CD14-positive monocyte (primary cell): Measurements from ENCODE around the gene SYP. TPM values are rescaled to one million over a fixed set of nuclear protein-coding genes. Genes with fewer than 3 reads are reported as not detected.
A peak's percentile ranks its signal among the peaks of the same experiment; 100 is the strongest.

ENCODE experiments used
- DNase-seq, 3 donors: peaks; one replicate each; pipeline ENCODE4 v3.0.0-alpha.2; 2011 to 2022
- H2AFZ ChIP-seq: 2 replicates; pipeline ENCODE4 v1.6.0; 2012; ENCODE audit warnings: mild to moderate bottlenecking, low read depth, low read length, inconsistent platforms; ENCODE audit not compliant: insufficient read depth, poor library complexity, severe bottlenecking
- H3K27ac ChIP-seq, 2 donors: 1 replicate in 1 of 2; 2 replicates in 1 of 2; pipeline ENCODE4 v1.5.1; 2012 to 2013; ENCODE audit warnings: low read length in 2 of 2, control low read depth in 1 of 2, inconsistent platforms in 1 of 2, low read depth in 1 of 2, mild to moderate bottlenecking in 1 of 2
- H3K27me3 ChIP-seq, 2 donors: one replicate each; pipeline versions ENCODE4 v1.6.0 to v1.6.1; 2011 to 2013; ENCODE audit warnings: low read length in 2 of 2; ENCODE audit not compliant: control insufficient read depth in 2 of 2, insufficient read depth in 2 of 2
- H3K36me3 ChIP-seq, 2 donors: replicated peaks in 1 of 2; 1 replicate in 1 of 2; 2 replicates in 1 of 2; pipeline versions ENCODE4 v1.5.1 to v1.6.1; 2012 to 2013; ENCODE audit warnings: low read length in 2 of 2, control low read depth in 1 of 2, inconsistent platforms in 1 of 2, mild to moderate bottlenecking in 1 of 2; ENCODE audit not compliant: insufficient read depth in 2 of 2, control insufficient read depth in 1 of 2
- H3K4me1 ChIP-seq, 2 donors: 1 replicate in 1 of 2; 2 replicates in 1 of 2; pipeline versions ENCODE4 v1.5.1 to v1.6.1; 2012 to 2013; ENCODE audit warnings: low read length in 2 of 2, control low read depth in 1 of 2, inconsistent platforms in 1 of 2, mild to moderate bottlenecking in 1 of 2, moderate library complexity in 1 of 2; ENCODE audit not compliant: insufficient read depth in 2 of 2, control insufficient read depth in 1 of 2
- H3K4me2 ChIP-seq: replicated peaks from 2 replicates; pipeline ENCODE3; 2012; ENCODE audit warnings: low read length, moderate library complexity, mild to moderate bottlenecking; ENCODE audit not compliant: poor library complexity, severe bottlenecking; ENCODE audit errors: extremely low read depth
- H3K4me3 ChIP-seq, 3 experiments: fragments of 200-600 bp in 1 of 3; sonication (generic) in 1 of 3; replicated peaks in 1 of 3; 1 replicate in 2 of 3; 2 replicates in 1 of 3; pipeline ENCODE4 v1.5.1; 2011 to 2013; ENCODE audit warnings: low read length in 3 of 3, mild to moderate bottlenecking in 3 of 3, control low read depth in 2 of 3, low read depth in 2 of 3, inconsistent platforms in 1 of 3, moderate library complexity in 1 of 3
- H3K79me2 ChIP-seq: 2 replicates; pipeline ENCODE4 v1.6.0; 2012; ENCODE audit warnings: mild to moderate bottlenecking, control low read depth, inconsistent platforms, low read length, moderate library complexity; ENCODE audit not compliant: insufficient read depth
- H3K9ac ChIP-seq: 2 replicates; pipeline ENCODE4 v1.6.0; 2017; ENCODE audit warnings: low read length, mild to moderate bottlenecking; ENCODE audit not compliant: insufficient read depth, poor library complexity, severe bottlenecking
- H3K9me3 ChIP-seq, 2 donors: replicated peaks in 1 of 2; 1 replicate in 1 of 2; 2 replicates in 1 of 2; pipeline versions ENCODE4 v1.5.1 to v1.6.1; 2012 to 2013; ENCODE audit warnings: low read length in 2 of 2, control low read depth in 1 of 2; ENCODE audit not compliant: control insufficient read depth in 1 of 2, insufficient read depth in 1 of 2
- H4K20me1 ChIP-seq: 2 replicates; pipeline ENCODE4 v1.6.0; 2012; ENCODE audit warnings: mild to moderate bottlenecking, low read length, control low read depth, moderate library complexity; ENCODE audit not compliant: insufficient read depth
- H3K27ac Mint-ChIP-seq, 7 donors: one replicate each; pipeline ENCODE4 v1.8.0; 2020; ENCODE audit warnings: mild to moderate bottlenecking in 7 of 7, mixed read lengths in 7 of 7, moderate library complexity in 6 of 7, inconsistent platforms in 2 of 7
- H3K27me3 Mint-ChIP-seq, 3 donors: one replicate each; pipeline ENCODE4 v1.8.0; 2021 to 2022; ENCODE audit warnings: low read depth in 3 of 3, mild to moderate bottlenecking in 3 of 3, mixed read lengths in 3 of 3, moderate library complexity in 3 of 3, inconsistent platforms in 1 of 3
- H3K36me3 Mint-ChIP-seq, 2 donors: one replicate each; pipeline ENCODE4 v1.8.0; 2020; ENCODE audit warnings: mixed read lengths in 2 of 2, inconsistent platforms in 1 of 2, mild to moderate bottlenecking in 1 of 2
- H3K4me1 Mint-ChIP-seq: one replicate; pipeline ENCODE4 v1.8.0; 2020; ENCODE audit warnings: mild to moderate bottlenecking, mixed read lengths
- H3K4me3 Mint-ChIP-seq, 2 donors: one replicate each; pipeline ENCODE4 v1.8.0; 2020; ENCODE audit warnings: mild to moderate bottlenecking in 2 of 2, mixed read lengths in 2 of 2, moderate library complexity in 1 of 2
- H3K9me3 Mint-ChIP-seq, 7 donors: one replicate each; pipeline ENCODE4 v1.8.0; 2020 to 2022; ENCODE audit warnings: mixed read lengths in 7 of 7, mild to moderate bottlenecking in 6 of 7, moderate library complexity in 6 of 7, inconsistent platforms in 2 of 7
- WGBS: methylation state at CpG from one replicate; pipeline ENCODE4 v1.1.5; 2013; ENCODE audit warnings: missing lambda C conversion rate; ENCODE audit not compliant: insufficient coverage; 5-methylcytosine and 5-hydroxymethylcytosine counted together
- intact Hi-C, 2 donors: fragments of 100-400 bp; cut with micrococcal nuclease; formaldehyde crosslinking; loops; one replicate each; pipeline versions ENCODE4 v1.15.0 to v1.15.1; 2023
- polyA plus RNA-seq, 3 donors: library from polyadenylated mRNA; depleted of rRNA in 1 of 3; unstranded in 2 of 3; stranded (reverse) in 1 of 3; fragments of 300-500 nt in 2 of 3; fragments of >200 nt in 1 of 3; fragmentation: Illumina TruSeq in 2 of 3; gene quantifications; 1 replicate in 2 of 3; 2 replicates in 1 of 3; pipeline ENCODE4 v1.2.3, GENCODE V29; 2012 to 2021
- TF ChIP-seq, protein P1 (sequence below): fragments of 200-600 bp; IDR thresholded peaks from one replicate; pipeline ENCODE4 v1.8.0; 2022; ENCODE audit warnings: antibody characterized with exemption, mild to moderate bottlenecking

Gene SYP
- polyA plus RNA-seq, 3 donors, result 0.27 to 0.69 (median 0.68) TPM

DNA sequence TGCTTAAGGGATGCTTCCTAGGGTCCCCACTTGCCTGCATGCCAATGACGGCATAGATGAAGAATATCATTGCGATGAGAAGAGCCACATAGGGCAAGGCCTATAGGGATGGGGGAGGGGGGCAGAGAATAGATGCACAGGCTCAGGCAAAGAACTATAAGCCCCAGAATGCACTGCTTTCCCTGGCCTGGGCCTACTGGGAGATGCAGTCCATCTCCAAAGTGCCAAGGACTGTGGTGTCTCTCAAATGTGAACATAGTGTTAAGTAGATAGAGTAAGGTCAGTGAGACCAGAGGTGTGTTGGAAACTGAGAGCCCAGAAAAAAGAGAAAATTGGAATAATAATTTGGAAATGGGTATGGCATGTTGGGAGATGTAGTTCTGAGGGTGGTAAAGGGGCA, 12.2 kb upstream of the SYP start:
- Mint-ChIP-seq H3K4me3 (no peak overlapping the region), H3K9me3 (peaks cover 0 to 6% (median 1%) of the 10 kb centered on the region in 7 donors), H3K27ac (peak overlapping the region in 1 of 7 donors; percentile 19), H3K36me3 (no peaks in the 10 kb centered on the region), H3K4me1 (peaks cover 3% of the 10 kb centered on the region), H3K27me3 (peaks cover 4 to 7% (median 4%) of the 10 kb centered on the region in 3 donors)
- no peak overlapping the region for H3K27ac ChIP-seq
- H3K4me2 ChIP-seq, result no peak overlapping the region
- H3K79me2 ChIP-seq, result no peaks in the 10 kb centered on the region
- no peak for DNase-seq
- H2AFZ ChIP-seq, result no peak overlapping the region
- intact Hi-C loops, result no loop called here
- H4K20me1 ChIP-seq, result no peaks in the 10 kb centered on the region
- H3K4me1 ChIP-seq, result no peaks in the 10 kb centered on the region
- no peaks in the 10 kb centered on the region for H3K36me3 ChIP-seq
- H3K9me3 ChIP-seq, result no peaks in the 10 kb centered on the region
- no peaks in the 10 kb centered on the region for H3K27me3 ChIP-seq
- TF ChIP-seq, protein P1, sequence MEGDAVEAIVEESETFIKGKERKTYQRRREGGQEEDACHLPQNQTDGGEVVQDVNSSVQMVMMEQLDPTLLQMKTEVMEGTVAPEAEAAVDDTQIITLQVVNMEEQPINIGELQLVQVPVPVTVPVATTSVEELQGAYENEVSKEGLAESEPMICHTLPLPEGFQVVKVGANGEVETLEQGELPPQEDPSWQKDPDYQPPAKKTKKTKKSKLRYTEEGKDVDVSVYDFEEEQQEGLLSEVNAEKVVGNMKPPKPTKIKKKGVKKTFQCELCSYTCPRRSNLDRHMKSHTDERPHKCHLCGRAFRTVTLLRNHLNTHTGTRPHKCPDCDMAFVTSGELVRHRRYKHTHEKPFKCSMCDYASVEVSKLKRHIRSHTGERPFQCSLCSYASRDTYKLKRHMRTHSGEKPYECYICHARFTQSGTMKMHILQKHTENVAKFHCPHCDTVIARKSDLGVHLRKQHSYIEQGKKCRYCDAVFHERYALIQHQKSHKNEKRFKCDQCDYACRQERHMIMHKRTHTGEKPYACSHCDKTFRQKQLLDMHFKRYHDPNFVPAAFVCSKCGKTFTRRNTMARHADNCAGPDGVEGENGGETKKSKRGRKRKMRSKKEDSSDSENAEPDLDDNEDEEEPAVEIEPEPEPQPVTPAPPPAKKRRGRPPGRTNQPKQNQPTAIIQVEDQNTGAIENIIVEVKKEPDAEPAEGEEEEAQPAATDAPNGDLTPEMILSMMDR, result no peak
- H3K9ac ChIP-seq, result no peak overlapping the region
- no peak overlapping the region for H3K4me3 ChIP-seq
- 80% methylated on average over 1 of the region's 2 CpGs for WGBS

DNA sequence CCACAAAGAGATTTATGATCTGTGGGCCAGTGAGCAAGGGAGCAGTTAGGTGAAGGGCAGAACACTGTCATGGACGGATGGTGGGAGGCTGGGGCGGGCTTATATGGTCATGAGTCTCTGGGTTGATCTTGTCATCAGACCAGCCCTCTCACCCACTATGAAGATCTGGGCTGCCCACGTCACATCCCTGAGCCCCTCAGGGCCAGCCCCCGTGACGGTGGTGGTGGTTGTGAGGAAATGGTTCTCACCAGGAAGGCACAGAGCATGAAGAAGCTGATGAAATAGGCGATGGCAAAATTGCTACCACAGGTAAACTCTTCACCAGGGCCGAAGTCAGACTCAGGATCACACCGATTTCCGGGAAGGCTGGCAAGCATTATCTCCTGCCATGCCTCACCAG, 11.1 kb upstream of the SYP start:
- no peak overlapping the region for H3K27ac ChIP-seq
- H3K27me3 ChIP-seq, result no peaks in the 10 kb centered on the region
- no peaks in the 10 kb centered on the region for H4K20me1 ChIP-seq
- H3K4me3 ChIP-seq, result no peak overlapping the region
- no peaks in the 10 kb centered on the region for H3K36me3 Mint-ChIP-seq
- DNase-seq, result no peak
- TF ChIP-seq, protein P1, result no peak
- H3K4me1 Mint-ChIP-seq, result peaks cover 3% of the 10 kb centered on the region
- H3K27ac Mint-ChIP-seq, result no peak overlapping the region
- H3K9ac ChIP-seq, result no peak overlapping the region
- H3K9me3 ChIP-seq, result no peaks in the 10 kb centered on the region
- no peaks in the 10 kb centered on the region for H3K4me1 ChIP-seq
- no peak overlapping the region for H3K4me3 Mint-ChIP-seq
- intact Hi-C loops, result no loop called here
- no peaks in the 10 kb centered on the region for H3K36me3 ChIP-seq
- H3K27me3 Mint-ChIP-seq, result peaks cover 2 to 5% (median 4%) of the 10 kb centered on the region in 3 donors
- H3K4me2 ChIP-seq, result no peak overlapping the region
- H2AFZ ChIP-seq, result no peak overlapping the region
- WGBS, result no CpG with 5 or more reads among the region's 9 CpGs
- peaks cover 0 to 6% (median 1%) of the 10 kb centered on the region in 7 donors for H3K9me3 Mint-ChIP-seq
- H3K79me2 ChIP-seq, result no peaks in the 10 kb centered on the region
